Hematopoietic multipotent progenitor cell (in vitro differentiated cells): ENCODE results near the gene SLC39A10. TPM values are rescaled to one million over a fixed set of nuclear protein-coding genes. Genes with fewer than 3 reads are reported as not detected.
A peak's percentile ranks its signal among the peaks of the same experiment; 100 is the strongest.
"Not testable (repeated sequence)": the region's sequence is repeated elsewhere in the genome, so short reads cannot be mapped to it uniquely, and the experiment has no call there.

Experiments
- DNase-seq, 3 donors: peaks; one replicate each; pipeline ENCODE4 v3.0.0-alpha.2; 2011 to 2015; ENCODE audit warnings: low read depth in 2 of 3, low spot score in 2 of 3
- total RNA-seq: library from RNA; depleted of rRNA; stranded (reverse); fragments of >200 nt; gene quantifications from one replicate; pipeline ENCODE4 v1.2.3, GENCODE V29; 2012

The SLC39A10 gene
- total RNA-seq, 1 donor: 34.5 TPM

DNA sequence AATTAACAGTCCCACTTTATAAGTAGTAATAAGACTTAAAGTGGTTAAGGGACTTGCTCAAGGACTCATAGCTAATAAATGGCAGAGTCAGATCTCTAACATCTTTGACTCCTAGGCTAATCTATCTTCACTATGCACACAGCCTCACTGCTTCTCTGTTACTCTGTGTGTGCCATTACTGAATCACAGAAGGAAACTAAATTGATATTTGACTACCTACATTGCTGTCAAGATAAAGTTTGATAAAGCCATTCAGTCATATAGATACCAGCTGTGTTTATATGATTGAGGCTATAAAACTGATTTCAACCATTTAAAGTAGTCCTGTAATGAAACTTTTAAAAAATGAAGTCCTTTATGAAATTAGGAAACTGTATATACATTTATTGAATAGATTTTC lies 10.9 kb downstream of the SLC39A10 start:
- no peak for DNase-seq

DNA sequence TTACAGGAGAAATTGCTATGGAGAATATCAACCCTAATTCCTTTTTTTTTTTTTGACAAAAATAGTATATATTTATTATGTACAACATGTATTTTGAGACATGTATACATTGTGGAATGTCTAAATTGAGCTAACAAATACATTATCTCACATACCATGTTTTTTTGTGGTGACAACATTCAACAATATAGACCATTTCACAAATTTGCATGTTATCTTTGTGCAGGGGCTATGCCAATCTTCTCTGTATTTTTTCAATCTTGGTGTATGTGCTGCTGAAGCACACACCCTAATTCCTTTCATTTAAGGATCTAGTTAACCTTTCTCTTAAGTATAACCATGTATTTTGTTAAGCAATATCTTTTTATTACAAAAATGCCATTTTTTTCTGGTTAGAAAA lies 13.2 kb downstream of the SLC39A10 start:
- no peak for DNase-seq

DNA sequence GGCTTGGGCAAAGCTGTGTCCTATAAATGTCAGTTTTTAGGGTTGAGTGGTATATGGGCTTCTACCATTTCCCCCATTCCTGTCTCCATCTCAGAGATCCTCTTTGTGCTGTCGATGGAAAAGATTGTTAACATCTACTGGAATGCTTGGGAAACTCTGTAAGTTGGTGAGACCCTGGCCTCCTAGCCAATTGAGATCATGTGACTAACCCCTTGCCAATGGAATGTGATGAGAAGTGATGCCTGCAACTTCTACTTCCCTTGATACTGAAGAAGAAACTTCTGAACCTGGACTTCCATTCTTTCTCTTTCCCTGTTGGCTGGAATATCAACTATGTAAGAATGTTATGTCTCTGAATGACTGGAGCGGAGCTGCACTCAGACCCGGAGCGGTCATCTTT lies 14.5 kb downstream of the SLC39A10 start:
- DNase-seq: no peak

DNA sequence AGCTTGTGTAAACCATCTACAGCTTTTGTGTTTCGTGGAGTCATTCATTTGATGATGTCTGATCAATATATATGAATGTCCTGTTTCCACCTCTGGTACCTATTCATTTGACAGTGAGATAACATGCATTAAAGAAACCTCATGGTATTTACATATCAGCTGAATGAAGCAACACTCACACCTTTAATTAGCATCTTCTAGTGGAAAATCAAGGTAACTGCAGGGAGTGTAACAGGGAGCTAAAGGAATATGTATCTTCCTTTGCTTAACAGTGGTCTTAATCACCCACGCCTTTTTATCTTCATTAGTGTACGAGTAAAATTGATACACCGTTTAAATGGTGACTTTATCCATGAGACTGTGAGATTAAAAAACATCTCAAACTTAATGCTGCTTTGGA lies 15.6 kb downstream of the SLC39A10 start:
- DNase-seq: no peak

DNA sequence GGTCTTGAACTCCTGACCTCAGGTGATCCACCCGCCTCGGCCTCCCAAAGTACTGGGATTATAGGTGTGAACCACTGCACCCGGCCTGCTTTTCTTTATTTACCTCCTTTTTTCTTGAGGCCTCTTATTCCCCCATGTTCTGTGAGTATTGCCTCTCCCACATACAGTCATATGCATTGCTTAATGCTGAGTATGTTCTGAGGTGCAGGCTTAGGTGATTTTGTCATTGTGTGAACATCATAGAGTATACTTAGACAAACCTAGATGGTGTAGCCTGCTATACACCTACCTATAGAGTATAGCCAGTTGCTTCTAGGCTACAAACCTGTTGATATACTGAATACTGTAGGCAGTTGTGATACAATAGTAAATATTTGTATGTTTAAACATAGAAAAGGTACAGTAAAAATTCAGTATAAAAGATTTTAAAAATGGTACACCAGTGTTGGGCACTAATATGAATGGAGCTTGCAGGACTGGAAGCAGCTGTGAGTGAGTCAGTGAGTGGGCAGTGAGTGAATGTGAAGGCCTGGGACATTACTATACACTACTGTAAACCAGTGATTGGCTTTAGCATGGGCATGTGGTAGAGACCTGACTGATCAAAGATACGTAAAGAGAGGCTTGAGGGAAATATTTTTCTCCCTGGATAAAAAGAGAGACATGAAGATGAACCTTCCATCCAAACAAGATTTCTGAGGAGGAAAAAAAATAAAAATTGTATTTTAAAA lies 17.6 kb downstream of the SLC39A10 start:
- DNase-seq: no peak

DNA sequence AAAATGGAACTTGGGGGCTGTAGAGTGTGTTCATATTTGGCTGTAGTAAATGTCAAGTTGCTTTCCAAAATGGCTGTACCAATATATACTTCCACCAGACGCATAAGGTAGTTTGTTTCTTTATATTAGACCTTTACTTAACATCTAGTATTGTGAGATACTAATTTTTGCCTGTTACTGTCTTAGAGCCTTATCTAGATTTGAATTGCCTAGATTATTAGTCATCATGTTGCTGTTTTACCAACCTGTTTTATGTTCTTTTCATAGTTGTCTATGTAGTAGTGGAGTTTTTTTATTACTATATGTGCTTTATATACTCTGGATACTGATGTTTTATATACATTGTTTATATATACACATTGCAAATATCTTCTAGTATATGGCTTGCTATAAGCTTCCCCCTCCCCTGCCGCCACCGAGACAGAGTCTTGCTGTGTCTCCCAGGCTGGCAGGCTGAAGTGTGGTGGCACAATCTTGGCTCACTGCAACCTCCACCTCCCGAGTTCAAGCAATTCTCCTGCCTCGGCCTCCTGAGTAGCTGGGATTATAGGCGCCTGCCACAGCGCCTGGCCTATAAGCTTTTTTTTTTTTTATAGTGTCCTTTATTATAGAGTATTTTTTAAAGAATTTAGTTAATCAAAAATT lies 18.9 kb downstream of the SLC39A10 start:
- no peak for DNase-seq

DNA sequence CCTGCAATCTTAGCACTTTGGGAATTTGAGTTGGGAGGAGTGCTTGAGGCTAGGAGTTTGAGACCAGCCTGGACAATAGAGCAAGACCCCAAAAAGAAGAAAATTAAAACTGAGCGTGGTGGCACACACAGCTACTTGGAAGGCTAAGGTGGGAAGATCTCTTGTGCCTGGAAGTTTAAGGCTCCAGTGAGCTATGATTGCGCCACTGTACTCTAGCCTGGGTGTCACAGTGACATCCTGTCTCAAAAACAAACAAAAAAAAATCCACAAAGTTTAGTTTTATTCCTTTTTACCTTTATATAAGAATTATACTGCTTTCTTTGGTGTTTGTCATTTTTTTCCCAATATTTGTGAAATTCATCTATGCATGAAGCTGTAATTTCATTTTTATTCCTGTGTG lies 20.3 kb downstream of the SLC39A10 start:
- DNase-seq: no peak

DNA sequence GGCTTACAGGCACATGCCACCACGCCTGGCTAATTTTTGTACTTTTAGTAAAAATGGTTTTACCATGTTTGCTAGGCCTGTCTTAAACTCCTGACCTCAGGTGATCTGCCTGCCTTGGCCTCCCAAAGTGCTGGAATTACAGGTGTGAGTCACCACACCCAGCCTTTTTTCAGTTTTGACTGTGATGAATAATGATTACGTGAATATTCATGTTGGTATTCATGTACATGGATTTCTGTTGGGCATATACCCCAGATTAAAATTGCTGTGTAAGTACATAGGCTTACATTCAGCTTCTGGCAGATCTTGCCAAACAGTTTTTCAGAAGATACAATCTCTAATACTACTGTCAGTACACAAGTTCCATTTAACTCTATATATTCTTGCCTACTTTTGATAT lies 20.9 kb downstream of the SLC39A10 start:
- no peak for DNase-seq

DNA sequence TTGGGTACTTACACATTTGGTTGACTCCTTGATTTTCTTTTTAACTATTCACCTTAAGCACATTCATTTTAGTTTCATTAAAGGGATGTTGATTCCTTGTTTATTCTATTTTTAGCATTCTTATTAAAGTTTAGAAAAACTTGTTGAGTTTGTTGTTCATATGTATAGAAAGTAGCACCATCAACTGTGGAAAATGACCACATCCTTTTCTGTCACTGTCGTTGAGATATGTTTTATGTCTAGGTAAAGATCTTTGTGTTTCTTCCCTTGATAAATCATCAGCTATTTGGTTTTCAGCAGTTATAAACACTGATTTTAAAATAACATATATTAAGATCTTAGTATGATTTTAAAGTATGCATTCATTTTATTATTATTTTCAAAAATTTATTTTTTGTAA lies 25.1 kb downstream of the SLC39A10 start:
- DNase-seq: no peak

DNA sequence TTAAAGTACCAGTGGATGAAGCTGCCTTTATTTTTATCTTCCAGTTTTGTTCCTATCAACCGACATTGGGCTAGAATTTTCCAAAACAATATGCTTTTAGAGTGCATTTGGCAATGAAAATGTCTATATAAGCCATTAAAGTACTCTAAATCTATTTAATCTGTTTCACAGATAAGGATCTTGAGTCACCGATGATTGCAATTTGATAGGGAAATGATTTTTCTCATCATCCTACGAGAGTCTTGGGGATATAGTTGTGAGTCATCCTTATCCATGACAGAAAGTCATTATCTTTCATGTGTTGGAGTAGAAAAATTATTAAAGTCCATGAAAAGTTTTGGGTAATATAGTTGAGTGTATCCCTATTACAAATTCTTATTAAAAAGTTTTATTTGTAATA lies 26.1 kb downstream of the SLC39A10 start:
- DNase-seq: no peak

DNA sequence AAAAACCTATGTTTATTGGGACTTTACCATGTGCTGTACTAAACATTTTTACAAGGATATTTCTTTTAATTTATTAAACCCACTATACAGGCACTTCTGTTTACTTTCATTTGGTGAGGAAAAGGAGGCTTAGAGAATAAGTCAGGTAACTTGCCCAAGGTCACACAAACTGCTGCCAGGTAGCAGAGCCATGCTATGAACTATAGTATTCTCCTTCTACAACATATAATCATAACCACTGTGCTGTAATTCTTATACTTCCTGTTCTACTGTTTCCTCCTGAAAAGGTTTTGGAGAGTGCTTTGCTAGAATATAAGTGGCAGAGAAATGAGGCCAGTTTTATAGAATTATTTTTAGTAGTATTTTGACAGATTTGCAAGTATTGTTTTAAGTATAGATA lies 29.5 kb downstream of the SLC39A10 start:
- no peak for DNase-seq

DNA sequence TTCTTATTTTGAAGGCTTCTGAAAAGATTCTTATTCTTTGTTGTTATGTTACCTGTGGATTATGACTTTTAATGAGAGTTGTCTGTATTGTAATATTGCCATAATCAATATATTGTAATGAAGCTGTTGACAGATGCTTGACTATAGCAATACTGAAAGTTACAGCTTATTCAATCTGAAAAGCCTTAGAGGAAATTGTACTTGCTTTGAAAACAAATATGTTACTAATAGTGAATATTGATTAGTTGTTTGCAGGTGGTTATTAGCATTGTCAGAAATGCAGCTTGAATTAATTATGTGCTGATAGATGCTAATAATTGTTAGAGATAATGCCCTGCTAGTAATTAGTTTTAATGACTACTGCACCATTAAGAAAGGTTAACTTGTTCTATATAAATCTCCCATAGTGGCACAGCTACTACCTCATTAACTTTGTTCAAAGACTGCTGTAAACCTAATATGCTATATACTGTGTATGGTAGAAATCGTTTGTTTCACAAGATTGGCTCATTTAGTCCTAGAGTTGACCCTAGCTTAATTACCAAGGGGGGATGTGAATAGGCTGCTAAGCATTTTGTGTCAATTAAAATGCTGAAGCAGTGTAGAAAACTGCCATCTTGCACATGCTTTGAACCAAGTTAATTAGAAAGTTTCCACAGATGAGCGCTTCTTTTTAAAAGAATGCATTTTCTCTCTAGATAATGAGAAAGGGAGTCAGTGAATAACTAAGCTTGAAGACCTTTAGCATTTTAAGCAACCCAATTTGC lies 30.5 kb downstream of the SLC39A10 start:
- no peak for DNase-seq

DNA sequence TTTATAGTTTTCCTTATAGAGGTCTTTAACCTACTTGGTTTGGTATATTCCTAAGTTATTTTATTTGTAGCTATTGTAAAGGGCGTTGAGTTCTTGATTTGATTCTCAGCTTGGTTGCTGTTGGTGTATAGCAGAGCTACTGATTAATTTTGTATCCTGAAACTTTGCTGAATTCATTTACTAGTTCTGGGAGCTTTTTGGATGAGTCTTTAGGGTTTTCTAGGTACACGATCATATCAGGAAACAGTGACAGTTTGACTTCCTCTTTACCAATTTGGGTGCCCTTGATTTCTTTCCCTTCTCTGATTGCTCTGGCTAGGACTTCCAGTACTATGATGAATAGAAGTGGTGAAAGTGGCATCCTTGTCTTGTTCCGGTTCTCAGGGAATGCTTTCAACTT lies 35.5 kb downstream of the SLC39A10 start:
- not testable (repeated sequence) for DNase-seq

DNA sequence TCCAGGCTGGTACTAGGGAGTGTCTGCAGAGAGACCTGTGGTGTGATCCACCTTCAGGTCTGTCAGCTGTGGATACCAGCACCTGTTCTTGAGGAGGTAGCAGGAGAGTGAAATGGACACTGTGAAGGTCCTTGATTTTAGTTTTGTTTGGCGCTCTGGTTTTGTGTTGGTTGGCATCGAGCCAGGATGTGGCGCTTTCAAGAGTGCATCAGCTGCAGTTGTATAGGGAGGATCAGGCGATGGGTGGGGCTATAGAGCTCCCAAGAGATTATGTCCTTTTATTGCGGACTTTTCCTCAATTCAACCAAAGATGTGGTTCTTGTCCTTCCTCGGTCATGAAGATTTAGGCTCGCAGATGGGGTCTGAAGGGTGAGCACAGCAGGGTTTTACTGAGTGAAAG lies 37.5 kb downstream of the SLC39A10 start:
- no peak for DNase-seq

DNA sequence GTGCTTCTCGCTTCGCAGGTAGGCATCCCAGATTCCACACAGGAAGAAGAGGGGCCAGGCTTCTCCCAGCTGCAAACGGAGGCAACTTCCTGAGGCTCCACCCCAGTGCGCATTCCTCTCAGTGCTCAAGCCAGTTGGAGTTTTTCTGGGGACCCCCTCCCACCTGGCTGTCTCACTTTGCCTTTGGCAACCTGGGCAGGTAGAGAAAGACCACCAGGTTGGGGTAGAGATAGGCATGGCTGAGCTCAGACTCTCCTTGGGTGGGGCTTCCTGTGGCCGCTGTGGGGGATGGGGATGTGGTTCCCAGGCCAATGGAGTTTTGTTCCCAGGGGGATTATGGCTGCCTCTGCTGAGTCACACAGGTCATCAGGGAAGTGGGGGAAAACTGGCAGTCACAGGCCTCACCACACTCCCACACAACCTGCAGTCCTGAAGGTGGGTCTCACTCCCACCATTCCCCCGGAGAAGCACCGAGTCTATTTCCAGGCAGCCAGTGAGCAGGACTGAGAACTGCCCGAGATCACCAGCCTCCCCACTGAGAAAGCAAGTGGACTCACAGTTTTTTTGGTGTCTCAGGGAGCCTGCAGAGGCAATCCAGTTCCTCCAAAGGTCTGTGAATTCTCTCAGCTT lies 38.1 kb downstream of the SLC39A10 start:
- no peak for DNase-seq

DNA sequence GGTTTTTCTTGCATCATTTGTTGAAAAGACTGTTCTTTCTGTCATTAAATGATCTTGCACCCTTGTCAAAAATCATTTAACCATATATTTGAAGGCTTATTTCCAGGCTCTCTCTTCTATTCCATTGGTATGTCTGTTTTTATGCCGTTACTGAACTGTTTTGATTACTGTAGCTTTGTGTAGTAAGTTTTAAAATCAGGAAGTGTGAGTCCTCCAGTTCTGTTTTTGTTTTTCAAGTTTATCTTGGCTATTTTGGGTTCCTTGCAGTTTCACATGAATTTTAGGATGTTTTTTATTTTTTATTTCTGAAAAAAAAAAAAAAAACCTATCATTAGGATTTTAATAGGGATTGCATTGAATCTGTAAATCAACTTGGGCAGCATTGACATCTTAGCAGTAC lies 39.0 kb downstream of the SLC39A10 start:
- no peak for DNase-seq

DNA sequence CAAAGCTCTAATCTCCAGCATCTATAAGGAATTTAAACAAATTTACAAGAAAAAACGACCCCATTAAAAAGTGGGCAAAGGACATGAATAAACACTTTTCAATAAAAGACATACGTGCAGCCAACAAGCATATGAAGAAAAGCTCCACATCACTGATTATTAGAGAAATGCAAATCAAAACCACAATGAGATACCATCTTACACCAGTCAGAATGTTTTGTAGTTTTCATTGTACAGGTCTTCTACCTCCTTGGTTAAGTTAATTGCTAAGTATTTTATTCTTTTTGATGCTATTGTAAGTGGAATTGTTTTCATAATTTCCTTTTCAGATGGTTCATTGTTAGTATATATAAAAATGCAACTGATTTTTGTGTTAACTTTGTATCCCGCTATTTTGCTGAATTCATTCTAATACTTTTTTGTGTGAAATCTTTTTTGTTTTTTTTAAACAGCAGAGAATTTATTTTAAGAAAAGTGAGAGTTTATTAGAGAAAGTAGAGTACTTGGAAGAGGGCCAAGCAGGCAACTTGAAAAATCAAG lies 40.7 kb downstream of the SLC39A10 start:
- DNase-seq: no peak

DNA sequence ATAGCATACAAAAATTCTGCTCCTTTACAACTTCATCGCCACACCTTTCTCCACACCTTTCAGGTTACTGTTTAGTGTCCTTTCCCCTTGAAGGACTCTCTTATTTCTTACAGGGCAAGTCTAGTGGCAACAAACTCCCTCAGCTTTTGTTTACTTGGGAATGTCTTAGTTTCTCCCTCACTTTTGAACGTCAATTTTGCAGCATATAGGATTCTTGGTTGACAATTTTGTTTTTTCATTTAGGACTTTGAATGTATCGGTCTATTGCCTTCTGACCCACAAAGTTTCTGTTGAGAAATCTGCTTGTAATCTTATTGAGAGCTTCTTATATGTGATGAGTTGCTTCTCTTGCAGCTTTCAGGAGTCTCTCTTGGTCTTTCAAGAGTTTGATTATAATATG lies 43.5 kb downstream of the SLC39A10 start:
- peak in 1 of 3 donors; percentile 21 for DNase-seq

DNA sequence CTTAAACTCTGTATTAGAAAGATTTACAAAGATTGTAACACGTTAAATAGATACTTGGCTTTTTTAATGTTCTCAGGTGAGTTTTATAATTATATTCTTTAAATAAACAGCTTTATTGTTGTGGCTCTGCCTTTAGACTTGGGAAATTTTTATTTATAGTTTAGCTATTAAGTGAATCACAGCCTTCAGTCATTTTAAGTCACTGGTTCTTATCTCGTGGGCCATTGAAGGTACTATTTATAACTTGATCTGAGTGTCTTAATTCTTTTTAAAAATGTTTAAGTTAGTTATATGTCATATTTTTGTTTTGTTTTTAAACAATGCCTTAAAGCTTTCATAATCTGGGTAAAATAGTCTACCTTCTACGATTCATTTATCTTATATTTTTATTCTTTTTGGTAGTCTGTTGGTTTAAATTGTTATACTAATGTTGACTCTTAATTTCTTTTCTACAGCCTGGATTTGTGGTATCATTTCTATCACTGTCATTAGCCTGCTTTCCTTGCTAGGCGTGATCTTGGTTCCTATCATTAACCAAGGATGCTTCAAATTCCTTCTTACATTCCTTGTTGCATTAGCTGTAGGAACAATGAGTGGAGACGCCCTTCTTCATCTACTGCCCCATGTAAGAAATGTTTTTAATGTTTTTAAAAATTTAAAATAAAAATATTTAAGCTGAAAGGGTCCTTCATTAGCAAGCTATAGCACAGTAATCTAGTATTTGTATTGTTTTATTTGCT lies 49.3 kb downstream of the SLC39A10 start:
- no peak for DNase-seq
